ENCODE measurements around the gene SLC38A1.
"Not testable (repeated sequence)": the region's sequence is repeated elsewhere in the genome, so short reads cannot be mapped to it uniquely, and the experiment has no call there.

Gene SLC38A1

DNA sequence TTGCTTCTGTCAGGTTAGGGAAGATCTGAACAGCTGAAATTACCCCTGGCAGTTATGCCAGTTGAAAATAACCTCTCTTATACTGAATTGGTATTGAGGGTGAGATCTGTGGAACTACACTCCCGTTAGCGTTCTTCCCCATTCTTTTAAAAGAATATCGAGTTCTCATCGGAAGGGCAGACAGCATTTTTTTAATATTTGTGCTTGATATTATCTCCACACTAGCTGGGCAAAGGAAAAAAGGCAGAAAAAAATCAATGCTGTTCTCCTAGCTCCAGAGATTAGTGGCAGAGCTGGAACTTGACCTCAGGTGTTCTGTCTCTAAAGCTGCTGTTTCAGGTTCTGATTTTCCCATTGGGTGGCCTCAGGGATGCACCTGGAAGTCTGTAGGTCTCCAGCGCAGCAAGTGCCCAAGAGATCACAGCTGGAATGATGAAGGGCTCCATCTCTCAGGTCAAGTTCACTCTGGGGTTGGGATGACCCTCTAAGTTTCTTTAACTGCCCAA lies 67.5 kb downstream of the SLC38A1 start:
- no peak for DNase-seq

DNA sequence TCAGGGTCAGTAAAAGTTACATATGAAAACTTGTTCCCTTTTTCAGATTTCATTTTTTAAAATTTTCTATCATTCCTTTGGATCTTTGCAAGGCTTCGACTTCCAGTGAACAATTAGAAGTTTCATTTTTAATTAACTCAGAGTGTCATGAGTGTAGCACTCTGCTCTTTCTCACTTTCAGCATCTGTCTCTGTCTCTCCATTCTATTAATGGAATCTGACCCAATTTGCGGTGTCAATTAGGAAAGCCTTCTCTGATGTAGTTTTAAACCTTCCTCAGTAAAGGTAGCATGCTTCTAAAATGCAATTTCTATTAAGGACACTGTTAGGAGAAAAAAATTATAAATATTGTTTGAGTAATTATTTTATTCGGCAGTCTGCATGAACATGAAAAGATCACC lies 68.3 kb downstream of the SLC38A1 start:
- DNase-seq, result no peak

- DNase-seq, result no peak
Measured at GRCh38 chr12:46198913-46199312, 69.9 kb downstream of the SLC38A1 start.

GRCh38 chr12:46197883-46198282 lies 71.0 kb downstream of the SLC38A1 start:
- DNase-seq, result no peak

DNA sequence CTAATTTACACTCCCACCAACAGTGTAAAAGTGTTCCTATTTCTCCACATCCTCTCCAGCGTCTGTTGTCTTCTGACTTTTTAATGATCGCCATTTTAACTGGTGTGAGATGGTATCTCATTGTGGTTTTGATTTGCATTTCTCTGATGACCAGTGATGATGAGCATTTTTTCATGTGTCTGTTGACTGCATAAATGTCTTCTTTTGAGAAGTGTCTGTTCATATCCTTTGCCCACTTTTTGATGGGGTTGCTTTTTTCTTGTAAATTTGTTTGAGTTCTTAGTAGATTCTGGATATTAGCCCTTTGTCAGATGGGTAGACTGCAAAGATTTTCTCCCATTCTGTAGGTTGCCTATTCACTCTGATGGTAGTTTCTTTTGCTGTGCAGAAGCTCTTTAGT lies 78.3 kb downstream of the SLC38A1 start:
- not testable (repeated sequence) for DNase-seq

DNA sequence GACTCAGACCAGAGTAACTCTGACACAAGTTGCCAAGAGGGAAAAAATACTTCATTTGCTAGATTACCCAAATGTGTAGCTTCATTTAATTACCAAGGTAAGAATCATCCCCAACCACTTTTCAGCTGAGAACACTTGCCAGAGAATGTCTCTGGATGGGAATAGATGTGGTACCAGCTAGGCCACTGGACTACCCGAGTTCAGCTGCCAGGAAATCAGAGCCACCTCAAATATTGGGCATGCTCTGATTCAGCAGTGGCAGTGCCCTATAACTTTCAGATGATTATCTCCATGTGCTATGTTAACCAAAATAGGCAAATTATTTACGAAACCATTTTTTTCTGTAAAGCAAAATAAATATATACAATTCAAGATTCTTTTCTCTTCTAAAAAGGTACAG lies 80.7 kb downstream of the SLC38A1 start:
- no peak for DNase-seq

- DNase-seq, result no peak
Measured at GRCh38 chr12:46187023-46187422, 81.8 kb downstream of the SLC38A1 start.

- DNase-seq, result no peak
Measured at GRCh38 chr12:46186088-46186487, 82.8 kb downstream of the SLC38A1 start.

GRCh38 chr12:46185686-46186085 lies 83.2 kb downstream of the SLC38A1 start:
- DNase-seq, result no peak

- no peak for DNase-seq
Measured at GRCh38 chr12:46184798-46185595, 83.8 kb downstream of the SLC38A1 start.

GRCh38 chr12:46183112-46183511 lies 85.7 kb downstream of the SLC38A1 start:
- no peak for DNase-seq

GRCh38 chr12:46181465-46181864 lies 87.4 kb downstream of the SLC38A1 start:
- DNase-seq, result no peak

GRCh38 chr12:46179693-46180452 lies 89.0 kb downstream of the SLC38A1 start:
- DNase-seq, result no peak

- no peak for DNase-seq
Measured at GRCh38 chr12:46177837-46178608, 90.8 kb downstream of the SLC38A1 start.

DNA sequence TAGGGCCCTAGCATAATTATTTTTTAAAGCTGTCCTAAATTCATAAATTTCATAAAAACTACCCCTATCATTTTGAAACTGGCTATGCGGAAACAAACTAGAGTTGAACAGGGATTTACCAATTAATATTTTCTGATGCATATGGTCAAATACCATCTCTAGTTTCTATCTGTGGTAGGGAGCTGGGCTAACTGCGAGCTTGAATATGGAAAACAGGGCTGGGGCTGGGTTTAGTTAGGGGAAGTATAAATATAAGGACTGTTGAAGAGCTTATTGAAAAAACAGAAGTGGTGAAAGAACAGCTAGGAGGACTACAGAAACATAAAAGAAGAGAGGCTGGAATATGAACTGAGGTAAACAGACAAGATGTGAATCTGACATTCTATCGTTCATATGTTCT lies 91.8 kb downstream of the SLC38A1 start:
- no peak for DNase-seq

GRCh38 chr12:46174919-46175318 lies 93.9 kb downstream of the SLC38A1 start:
- DNase-seq, result no peak

DNA sequence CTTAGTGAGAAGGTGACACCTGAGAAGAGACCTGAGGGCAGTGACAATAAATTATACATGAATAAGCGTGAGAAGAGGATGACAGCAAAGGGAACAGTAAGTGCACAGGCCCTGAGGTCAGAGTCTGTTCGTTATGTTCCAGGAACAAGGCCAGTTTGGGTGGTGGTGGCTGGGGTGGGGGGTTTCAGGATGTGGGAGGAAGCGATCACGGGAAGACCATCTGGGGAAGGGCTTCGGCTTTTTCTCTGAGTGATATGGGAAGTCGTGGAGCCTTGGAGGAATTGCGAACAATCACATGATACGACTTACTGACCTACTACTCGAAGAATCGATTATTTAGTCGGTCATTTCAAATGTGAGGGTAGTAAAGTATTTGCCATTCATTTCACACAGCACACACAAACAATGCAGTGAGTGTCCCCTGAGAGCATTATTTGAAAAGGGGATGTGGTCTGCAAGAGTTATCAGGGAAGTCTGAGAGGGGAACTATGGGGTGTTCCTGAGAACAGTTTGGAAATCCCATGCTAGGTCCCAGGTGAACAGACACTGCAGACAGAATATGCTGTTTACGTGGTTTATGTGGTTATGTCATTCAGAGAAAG lies 94.7 kb downstream of the SLC38A1 start:
- no peak for DNase-seq

GRCh38 chr12:46168426-46168825 lies 100.4 kb downstream of the SLC38A1 start:
- no peak for DNase-seq

- DNase-seq, result no peak
Measured at GRCh38 chr12:46167412-46167811, 101.4 kb downstream of the SLC38A1 start.

DNA sequence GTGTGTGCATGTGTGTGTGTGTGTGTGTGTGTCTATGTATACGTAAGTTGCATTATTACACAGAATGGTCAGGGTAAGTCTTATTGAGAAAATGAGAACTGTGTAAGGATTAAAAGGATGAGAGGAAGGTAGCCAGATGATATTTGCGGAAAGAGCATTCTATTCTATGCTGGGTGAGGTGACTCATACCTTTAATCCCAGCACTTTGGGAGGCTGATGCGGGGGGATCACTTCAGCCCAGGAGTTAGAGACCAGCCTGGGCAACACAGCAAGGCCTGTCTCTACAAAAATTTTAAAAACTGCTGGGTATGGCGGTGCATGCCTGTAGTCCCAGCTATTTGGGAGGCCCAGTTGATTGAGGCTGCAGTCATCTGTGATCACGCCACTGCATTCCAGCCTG lies 103.7 kb downstream of the SLC38A1 start:
- no peak for DNase-seq

DNA sequence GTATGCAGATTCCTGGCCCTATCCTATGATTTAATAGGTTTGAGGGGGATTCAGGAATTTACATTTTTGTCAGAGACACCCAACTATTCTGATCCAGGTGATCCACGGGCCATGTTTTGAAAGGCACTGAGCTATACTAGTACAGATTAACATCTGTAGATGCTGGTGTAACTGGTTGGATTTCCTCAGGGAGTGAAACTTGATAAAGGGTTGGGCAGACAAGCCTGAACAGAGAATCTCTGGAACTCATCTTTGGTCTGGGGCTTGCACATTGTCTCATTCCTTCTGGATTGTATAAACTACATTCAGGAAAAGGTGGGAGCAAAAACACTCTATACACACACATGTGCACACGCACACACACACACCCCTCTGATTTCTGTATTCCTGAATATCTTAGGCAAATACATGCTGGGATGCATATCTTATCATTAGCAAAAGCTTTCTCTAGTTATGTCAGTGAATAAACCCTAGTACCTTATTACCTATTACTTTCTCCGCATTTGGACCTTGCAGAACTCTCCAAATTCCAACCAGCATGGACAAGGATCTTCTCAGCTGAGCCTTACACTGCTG lies 104.6 kb downstream of the SLC38A1 start:
- no peak for DNase-seq

DNA sequence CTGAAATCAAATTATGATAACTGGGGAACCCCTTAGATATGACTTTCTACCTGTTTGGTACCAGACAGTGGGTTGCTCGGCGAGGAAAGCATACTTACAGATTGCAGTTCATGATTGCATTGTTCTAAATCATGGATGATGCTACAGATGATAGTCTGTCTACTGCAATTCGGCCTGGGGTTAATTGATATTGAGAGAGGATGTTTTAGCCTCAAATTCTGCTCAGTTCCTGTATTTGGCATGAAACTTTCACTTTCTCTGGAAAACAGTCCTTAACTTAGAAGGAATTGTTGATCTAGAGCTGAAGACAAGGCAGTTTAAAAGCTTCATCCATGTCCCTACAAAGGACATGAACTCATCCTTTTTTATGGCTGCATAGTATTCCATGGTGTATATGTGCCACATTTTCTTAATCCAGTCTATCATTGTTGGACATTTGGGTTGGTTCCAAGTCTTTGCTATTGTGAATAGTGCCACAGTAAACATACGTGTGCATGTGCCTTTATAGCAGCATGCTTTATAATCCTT lies 106.2 kb downstream of the SLC38A1 start:
- not testable (repeated sequence) for DNase-seq

All from NCI-H2029 treated with DMSO at 0.1 percent for 48 hours (cell line).